Raji (cell line): ENCODE measurements around the gene VSIG4.

ENCODE experiments used
- POLR2A ChIP-seq: IDR thresholded peaks from 2 replicates; pipeline ENCODE4 v1.6.1; 2011; ENCODE audit warnings: low read depth, low read length, control low read depth; ENCODE audit not compliant: insufficient read depth

Gene VSIG4

DNA sequence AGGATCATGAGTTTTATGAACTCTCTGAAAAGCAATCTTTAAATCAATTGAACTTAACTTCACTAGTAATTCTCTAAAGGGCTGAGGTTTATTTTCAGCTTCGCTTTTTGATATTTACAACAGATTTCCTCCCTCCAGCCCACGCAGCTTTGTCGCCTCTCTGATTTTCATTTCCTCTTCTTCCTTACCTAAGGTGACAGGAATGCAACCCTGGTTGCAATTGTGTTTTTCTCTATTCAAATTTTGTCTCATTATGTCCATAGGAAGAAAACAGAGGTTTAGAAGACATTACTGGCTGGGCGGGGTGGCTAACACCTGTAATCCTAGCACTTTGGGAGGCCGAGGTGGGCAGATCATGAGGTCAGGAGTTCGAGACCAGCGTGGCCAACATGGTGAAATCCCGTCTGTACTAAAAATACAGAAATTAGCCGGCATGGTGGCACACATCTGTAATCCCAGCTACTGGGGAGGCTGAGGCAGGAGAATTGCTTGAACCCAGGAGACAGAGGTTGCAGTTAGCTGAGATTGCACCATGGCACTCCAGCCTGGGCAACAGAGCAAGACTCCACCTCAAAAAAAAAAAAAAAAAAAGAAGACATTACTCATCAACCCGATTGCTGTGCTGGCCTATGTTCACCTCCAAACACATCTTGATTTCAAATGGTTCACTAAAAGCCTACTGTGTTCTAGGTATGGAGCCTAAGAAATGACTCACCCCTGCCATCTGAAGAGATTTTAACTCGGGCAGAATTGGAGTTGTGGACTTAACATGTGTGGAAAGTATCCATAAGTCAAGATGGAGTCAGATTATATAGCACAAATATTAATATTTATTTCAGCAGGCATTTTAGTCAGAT is 36.8 kb downstream of the VSIG4 start:
- TF ChIP-seq POLR2A, result no peak

DNA sequence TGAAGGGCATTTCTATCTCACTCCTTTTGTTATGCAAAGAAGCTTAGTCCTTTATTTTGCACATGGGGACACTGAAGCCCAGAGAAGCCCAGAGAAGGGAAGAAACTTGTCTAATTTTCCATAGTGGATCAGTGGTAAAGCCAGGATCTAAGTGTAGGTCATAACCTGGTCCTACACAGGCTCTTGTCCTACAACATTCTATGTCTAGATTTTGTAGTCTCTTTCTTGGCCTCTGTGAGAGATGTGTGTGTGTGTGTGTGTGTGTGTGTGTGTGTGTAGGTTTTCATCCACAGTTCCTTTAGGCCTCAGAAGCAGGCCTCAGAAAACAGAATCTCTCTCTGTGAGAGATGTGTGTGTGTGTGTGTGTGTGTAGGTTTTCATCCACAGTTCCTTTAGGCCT is 38.3 kb downstream of the VSIG4 start:
- TF ChIP-seq POLR2A, result no peak

DNA sequence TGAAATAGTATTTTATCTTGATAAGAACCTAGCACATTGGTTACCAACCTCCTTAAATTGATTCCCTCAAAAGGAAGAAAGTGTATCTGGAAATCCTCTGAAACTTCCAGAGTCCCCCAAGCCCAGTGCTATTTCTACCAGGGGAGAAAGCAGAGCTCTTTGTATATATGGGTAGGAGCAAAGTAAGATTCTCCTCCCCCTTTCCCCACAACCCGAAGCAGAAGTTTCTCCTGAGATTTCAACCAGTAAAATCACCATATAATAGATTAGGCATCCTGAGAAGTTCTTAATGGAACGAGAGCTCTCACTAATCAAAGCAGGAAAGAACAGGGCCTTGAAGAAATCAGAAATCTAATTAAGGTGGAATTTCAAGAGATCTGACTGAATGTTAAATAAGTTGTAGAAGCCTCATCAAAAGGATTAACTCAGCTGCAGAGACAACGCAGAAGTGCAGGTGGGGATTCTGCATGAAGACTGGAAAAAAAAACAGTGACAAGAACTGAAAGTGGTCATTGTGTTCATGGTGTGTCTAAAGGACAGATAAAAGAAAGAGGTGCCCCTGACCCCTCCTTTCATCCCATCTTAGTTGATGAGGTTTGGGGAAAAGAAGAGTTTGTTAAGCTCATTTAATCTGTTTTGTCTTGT is 39.1 kb downstream of the VSIG4 start:
- no peak for TF ChIP-seq POLR2A

DNA sequence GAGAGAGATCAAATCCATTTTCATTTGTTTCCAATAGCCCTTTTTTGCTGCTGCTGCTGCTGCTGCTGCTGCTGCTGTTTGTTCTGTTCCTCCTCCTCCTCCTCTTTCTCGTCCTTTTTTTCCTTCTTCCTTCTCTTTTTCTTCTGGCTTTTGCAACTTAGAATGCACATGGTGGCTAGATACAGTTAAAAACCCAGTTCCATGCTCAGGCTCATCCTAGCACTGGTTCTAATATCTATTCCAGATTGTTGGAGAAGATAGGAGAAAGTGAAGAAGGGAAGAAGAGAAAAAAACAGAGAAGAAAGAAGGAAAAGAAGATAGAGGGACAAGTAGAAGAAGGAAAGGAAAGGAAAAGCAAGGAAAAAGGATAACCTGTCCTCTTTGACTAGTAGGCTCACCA is 39.7 kb downstream of the VSIG4 start:
- TF ChIP-seq POLR2A, result no peak

DNA sequence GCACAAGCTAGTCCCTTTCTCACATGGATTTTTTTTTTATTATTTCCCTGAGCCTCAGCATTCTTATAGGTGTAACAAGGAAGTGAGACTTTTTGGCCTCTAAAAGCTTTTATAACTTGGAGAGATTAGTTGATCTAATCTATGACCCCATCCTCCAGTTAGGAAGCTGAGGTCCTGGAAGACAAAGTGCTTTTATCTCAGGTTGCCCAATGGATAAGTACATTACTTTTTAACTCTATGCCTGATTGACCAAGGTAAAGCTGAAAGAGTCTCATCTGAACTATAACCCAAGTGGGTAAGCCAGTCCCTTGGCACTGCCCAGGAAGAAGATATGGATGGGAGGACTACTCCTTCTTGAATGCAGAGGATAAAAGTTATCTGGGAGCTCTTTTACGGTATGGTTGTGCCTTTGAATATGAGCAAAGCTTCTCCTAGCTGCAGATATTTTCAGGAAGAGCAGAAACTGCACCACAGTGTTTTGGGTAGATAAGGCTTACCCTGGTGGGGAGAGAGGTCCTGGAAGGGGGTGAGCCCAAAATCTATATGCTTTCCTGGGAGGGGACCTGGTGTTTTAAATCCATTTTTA is 40.2 kb downstream of the VSIG4 start:
- TF ChIP-seq POLR2A, result no peak

DNA sequence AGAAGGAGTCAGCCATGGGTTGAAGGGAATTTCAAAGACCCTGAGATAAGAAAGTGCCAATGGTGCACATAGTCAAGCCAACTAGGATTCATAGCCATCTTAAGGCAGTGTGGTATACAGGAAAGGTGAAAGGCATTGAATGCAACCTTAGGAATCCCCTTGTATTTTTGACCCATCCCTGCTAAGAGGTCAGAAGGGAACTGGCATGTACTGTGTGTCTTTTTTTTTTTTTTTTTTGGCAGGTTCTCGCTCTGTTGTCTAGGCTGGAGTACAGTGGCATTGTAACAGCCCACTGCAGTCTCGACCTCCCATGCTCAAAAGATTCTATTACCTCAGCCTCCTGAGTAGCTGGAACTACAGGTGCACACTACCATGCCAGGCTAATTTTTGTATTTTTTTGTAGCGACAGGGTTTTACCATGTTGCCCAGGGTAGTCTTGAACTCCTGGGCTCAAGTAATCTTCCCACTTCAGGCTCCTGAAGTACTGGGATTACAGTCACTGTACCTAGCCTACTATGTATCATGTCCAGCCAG is 40.8 kb downstream of the VSIG4 start:
- TF ChIP-seq POLR2A, result no peak

DNA sequence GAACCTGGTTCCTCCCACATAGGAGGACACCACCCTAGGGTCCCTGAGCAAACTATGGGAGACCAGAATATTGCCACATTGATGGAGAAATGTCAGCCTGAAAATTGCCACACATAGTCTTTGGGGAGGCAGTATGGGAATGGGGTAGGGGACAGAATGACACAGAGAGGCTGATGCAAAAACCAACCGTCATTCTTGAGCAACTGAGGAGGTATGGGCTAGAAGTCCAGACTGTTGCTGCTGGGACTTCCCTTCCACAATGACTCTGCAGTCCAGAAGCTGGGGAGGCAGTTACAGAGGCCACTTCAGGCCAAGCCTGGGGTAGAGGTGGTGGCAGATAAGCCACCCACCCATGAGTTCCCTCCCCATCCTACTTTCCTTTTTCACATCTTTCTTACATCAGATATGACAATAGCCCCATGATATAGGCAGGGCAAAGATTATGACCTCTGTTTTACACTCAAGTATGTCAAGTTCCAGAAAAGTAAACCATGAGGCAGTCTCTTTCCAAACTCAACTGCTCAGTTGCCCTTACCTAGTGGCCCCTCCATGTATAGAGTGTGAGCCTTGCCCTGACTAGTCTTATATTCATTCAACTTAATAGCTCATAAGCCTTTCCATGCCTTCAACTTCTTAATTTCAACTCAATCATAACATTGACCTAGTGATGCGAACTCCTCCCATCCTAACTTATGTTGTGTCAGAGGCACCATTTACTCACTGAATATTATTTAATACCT is 41.7 kb downstream of the VSIG4 start:
- no peak for TF ChIP-seq POLR2A

DNA sequence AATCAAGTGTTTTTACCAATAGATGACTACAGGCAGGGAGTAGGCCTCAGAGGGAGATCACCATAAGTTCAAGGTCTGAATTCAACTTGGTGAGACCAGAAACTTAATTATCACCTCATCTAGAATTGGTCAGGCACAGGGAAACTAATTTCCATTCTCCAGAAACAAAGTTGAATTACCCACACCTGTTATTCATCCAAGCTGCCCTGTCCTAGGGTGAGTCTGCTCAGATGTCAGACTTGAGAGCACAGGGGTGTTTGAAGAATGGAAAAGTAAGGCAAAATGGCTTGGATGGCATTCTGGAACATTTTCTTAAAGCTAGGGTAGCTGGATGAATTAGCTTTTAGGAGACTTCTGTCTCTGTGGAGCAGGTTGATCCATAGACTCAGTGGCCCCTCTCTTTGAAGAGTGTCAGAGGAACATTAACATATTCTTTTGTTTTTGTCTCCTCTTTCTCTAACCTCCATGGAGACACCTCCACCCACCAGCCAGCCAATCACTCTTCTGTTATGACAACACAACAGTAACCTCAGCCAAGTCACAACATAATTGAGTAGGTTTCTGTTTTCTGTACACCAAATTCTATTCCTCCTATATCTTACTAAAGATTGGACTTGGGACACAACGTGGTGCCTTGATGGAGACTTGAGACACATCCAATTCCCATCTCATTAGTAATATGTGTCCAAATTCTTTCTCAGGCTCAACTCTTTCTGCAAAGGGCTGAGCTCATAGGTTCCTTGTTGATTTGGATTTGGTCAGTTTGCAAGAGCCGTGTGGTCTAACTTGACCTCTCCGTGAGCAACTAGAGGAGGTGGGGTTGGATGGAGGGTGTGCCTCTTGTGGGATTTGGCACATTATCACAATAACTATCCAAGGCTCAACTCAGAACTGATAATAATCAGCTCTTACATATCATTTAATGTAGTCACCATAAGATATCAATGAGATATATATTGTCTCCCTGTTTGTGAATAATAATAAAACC is 45.1 kb downstream of the VSIG4 start:
- no peak for TF ChIP-seq POLR2A

DNA sequence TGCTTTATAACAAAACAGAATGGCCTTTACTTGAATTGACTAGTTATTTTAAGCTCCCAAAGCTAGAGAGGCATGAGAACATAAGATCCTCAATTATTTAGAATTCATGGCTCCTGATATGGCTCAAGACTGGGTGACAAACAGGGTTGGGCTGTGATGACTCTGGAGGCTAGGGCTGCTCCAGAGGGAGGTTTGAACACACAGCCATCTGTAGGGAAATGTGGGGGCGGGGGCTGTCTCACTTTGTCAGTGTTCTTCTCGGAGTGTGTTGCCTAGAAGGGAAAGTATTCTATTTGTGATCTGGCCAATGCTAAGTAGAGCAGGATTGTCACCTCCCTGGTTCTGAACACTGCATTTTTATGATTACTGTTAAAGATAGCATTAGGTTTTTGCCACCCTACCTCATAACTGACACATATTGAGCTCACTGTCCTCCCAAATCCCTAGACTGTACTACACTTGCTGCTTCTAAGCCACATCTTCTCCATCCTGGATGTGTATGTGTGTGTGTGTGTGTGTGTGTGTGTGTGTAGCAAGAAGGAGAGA is 45.9 kb downstream of the VSIG4 start:
- TF ChIP-seq POLR2A, result no peak

DNA sequence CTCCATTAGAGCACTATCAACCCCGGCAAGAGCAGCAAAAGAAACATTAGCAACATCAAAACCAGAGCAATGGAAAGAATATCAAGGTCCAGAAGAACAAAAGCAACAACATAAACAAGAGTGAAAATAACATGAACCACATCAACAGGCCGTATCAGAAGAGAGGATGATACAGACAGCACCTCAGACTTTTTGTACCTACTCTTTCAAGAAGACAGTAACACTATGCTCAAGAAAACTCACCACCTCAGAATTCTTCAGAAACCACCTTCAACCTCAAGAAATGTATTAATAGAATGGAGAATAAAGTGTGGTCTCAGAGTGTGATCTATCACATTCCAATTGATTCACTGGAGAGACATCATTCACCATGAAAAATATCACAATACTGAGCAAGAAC is 46.5 kb downstream of the VSIG4 start:
- TF ChIP-seq POLR2A, result no peak

DNA sequence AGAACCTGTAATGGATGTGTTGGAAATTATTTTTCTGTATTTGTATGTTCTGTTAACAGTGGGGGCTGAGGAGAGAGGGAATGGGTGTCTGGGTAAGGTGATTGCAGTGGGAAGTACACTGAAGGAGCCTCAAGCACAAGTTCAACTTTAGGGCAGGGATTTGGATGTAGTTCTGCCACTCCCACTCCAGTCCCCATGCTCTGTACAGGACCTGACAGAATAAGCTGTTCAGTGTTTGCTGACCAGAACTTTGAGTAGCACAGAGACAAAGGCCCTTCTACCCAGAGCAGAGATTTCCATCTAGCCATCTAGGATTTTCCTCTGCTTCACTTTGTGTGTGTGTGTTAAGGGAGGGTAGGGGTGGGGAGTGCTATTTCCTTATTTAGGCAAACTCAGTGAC is 49.2 kb downstream of the VSIG4 start:
- TF ChIP-seq POLR2A, result no peak

DNA sequence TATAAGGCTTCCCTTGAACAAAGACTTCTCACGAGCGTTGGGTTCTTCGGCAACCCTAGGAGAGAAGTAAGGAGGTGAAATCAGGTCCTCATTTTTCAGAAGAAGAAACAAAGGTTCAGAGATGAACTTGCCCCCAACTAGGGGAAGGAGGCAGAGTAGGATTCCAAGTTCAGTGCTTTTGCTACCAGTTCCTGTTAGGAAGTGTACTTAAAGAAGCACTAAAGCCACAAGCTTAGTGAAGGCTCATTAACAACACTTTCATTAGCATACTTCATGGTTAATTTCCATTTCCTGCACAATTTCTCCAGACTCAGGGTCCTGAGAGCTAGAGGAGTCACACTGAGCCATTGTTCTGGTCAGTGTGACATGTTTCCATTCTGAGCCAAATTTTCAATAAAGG is 52.1 kb downstream of the VSIG4 start:
- no peak for TF ChIP-seq POLR2A

DNA sequence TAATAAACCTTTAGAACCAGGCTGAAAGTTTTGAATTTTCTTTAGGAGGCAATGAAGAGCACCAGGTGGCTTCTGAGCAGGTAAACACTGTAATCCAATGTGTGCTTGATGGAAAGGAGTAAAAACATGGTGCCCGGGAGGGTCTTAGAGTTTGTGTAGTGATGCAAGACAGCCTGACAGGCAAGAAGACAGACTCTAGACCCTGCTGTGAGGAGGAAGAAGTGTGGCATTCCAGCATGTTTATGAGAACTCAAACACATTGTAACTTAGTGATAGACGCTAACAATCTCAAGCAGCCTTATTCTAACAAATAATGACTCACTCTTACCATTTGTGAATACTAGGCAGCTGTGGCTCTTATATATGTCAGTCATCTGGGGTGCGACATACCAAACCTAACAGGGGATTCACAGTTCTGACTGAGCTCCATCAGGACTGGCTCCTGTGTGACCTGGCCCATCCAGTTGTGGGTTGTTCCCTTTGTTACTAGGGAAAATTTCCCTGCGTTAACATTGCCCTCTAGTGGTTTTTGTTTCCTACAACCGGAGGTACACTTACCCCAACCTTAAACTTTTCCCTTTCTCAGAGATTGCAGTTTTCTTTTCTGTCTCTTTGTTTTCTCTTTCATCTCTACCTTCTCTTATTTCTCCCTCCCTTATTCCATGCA is 53.8 kb downstream of the VSIG4 start:
- TF ChIP-seq POLR2A, result no peak
